ENCODE measurements around the gene GRIK5. TPM values are rescaled to one million over a fixed set of nuclear protein-coding genes. Genes with fewer than 3 reads are reported as not detected.
"Not testable (repeated sequence)": the region's sequence is repeated elsewhere in the genome, so short reads cannot be mapped to it uniquely, and the experiment has no call there.

The GRIK5 gene
- polyA plus RNA-seq, 1 experiment, result 0.06 TPM

DNA sequence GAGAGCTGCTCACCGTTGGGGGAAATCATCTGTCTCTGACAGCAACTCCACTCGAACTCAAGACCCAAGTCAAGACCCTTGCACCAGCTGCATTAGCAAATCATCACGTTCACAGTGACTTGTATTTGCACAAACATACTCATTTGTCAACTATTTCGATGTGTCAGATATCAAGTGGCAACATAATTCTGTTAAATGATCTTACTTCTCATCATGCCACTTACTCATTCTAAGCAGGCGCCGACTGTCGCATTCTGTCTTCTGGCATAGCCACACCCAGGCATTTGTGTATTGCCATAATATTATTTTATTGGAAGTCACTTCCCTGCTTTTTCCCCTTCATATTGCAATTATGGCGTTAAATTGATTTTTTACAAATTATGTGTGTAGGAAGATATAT is 53.0 kb downstream of the GRIK5 start:
- TF ChIP-seq, protein P1, sequence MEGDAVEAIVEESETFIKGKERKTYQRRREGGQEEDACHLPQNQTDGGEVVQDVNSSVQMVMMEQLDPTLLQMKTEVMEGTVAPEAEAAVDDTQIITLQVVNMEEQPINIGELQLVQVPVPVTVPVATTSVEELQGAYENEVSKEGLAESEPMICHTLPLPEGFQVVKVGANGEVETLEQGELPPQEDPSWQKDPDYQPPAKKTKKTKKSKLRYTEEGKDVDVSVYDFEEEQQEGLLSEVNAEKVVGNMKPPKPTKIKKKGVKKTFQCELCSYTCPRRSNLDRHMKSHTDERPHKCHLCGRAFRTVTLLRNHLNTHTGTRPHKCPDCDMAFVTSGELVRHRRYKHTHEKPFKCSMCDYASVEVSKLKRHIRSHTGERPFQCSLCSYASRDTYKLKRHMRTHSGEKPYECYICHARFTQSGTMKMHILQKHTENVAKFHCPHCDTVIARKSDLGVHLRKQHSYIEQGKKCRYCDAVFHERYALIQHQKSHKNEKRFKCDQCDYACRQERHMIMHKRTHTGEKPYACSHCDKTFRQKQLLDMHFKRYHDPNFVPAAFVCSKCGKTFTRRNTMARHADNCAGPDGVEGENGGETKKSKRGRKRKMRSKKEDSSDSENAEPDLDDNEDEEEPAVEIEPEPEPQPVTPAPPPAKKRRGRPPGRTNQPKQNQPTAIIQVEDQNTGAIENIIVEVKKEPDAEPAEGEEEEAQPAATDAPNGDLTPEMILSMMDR (IDR thresholded peaks at IDR 0.05; ENCODE audit: insufficient read depth, low read depth, low read length), result no peak
- H3K36me3 ChIP-seq (ENCODE audit: control insufficient read depth, insufficient read depth, low read length), result no peaks in the 10 kb centered on the region
- no peak for DNase-seq (ENCODE audit: low read depth)
- ChIA-PET CTCF (interaction anchor here (0.7 to 2.3 kb wide), 2 partner anchors 12 to 17 kb away, joined by 4 to 10 read pairs; no protein-coding TSS in a partner anchor), POLR2A (no interaction called here)
- H3K4me3 ChIP-seq (ENCODE audit: low read depth, low read length), result no peak overlapping the region
- no peaks in the 10 kb centered on the region; the same call in 1 of the 2 replicates for H3K27me3 ChIP-seq (ENCODE audit: control insufficient read depth, insufficient read depth, low read length)

DNA sequence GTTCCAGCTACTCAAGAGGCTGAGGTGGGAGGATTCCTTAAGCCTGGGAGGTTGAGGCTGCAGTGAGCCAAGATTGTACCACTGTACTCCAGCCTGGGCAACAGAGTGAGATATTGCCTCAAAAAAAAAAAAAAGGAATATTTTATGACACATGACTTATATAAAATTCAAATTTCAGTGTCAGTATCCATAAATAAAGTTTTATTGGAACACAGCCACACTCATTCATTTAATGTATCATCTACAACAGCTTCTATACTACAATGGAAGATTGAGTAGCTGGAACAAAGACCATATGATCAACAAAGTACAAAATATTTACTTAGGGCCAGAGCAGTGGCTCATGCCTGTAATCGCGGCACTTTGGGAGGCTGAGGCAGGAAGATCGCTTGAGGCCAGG is 57.3 kb downstream of the GRIK5 start:
- H3K36me3 ChIP-seq (ENCODE audit: control insufficient read depth, insufficient read depth, low read length); H3K27me3 ChIP-seq (ENCODE audit: control insufficient read depth, insufficient read depth, low read length); DNase-seq (ENCODE audit: low read depth); H3K4me3 ChIP-seq (ENCODE audit: low read depth, low read length); POLR2A ChIA-PET: not testable (repeated sequence)
- CTCF ChIA-PET, result interaction anchor here (0.5 kb wide), 1 partner anchor 13 kb away, joined by 3 read pairs; no protein-coding TSS in a partner anchor

DNA sequence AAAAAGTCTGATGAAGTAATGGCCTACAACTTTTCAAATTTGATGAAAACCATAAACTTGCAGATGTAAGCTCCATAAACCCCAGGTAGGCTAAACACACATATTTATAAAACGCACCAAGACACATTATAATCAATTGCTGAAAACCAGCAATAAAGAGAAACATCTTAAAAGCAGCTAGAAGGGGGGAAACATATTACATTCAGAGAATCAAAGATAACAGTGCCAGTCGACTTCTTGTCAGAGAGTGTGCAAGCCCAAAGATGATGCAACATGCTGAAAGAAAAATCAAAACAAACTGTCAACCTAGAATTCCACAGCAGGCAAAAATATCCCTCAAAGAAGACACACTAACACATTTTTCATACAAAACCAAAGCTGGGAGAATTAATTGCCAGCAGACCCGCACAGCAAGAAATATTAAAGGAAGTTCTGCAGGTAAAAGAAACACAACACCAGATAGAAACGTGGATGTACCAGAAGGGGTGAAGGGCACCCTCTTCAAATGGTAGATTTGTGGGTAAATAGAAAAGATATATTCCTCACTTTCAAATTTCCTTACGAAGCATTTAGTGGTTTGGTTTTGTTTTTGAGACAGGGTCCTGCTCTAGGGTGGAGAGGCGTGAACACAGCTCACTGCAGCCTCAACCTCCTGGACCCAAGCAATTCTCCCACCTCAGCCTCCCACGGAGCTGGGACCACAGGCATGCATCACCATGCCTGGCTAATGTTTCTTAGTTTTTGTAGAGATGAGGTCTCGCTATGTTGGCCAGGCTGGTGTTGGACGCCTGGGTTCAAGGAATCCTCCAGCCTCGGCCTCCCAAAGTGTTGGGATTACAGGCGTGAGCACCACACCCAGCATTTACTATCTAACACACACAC is 59.5 kb downstream of the GRIK5 start:
- Histone ChIP-seq H3K36me3 (ENCODE audit: control insufficient read depth, insufficient read depth, low read length) (no peaks in the 10 kb centered on the region), H3K27me3 (ENCODE audit: control insufficient read depth, insufficient read depth, low read length) (peaks cover 3% of the 10 kb centered on the region; the same call in 1 of the 2 replicates), H3K4me3 (ENCODE audit: low read depth, low read length) (no peak overlapping the region)
- ChIA-PET CTCF (interaction anchor here (1.0 to 2.3 kb wide), 4 partner anchors 11 to 24 kb away, joined by 4 to 8 read pairs (median 6); no protein-coding TSS in a partner anchor), POLR2A (no interaction called here)
- no peak for DNase-seq (ENCODE audit: low read depth)
- TF ChIP-seq, protein P1 (IDR thresholded peaks at IDR 0.05; ENCODE audit: insufficient read depth, low read depth, low read length), result no peak

DNA sequence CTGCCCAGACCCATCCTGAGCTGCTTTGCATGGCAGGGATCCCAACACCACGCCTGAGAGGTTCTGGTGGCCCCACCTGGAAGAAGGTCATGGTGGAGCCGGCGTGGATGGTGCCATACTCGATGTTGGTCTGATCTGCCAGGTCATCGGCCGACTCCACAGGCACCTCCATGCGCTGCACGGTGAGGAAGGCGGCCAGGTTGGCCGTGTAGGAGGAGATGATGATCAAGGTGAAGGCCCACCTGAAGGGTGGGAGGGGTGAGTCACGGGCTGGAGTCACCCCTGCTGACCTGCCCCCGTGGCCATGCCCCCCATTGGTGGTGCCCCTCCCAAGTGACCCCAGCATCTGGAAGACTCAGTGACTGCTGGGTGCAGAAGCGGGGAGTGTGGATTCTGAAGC is 63.4 kb downstream of the GRIK5 start:
- H3K4me3 ChIP-seq (ENCODE audit: low read depth, low read length), result no peak overlapping the region
- no peaks in the 10 kb centered on the region for H3K36me3 ChIP-seq (ENCODE audit: control insufficient read depth, insufficient read depth, low read length)
- no peak for DNase-seq (ENCODE audit: low read depth)
- TF ChIP-seq, protein P1 (IDR thresholded peaks at IDR 0.05; ENCODE audit: insufficient read depth, low read depth, low read length), result no peak
- ChIA-PET POLR2A (no interaction called here), CTCF (no interaction called here)
- H3K27me3 ChIP-seq (ENCODE audit: control insufficient read depth, insufficient read depth, low read length), result peaks cover 3% of the 10 kb centered on the region

DNA sequence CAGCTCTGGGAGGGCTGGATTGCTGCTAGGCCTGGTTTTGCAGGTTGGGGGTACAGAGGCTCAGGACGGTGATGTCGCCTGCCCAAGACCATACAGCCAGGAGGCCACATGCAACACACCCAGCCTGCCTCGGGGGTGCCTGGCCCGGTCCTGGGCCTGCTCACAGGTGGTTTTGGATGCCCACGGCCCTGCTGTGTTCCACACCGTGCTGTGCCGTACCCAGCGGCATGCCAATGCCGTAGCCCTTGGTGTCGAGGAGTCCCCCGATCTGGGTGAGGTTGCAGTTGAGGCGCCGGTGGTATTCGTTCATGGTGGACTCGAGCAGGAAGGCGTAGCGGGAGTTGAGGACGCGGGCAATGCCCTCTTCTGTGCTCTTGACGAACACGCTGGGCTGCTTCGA is 64.5 kb downstream of the GRIK5 start:
- H3K27me3 ChIP-seq (ENCODE audit: control insufficient read depth, insufficient read depth, low read length), result peaks cover 7% of the 10 kb centered on the region
- CTCF ChIA-PET, result interaction anchor here (0.5 to 1.2 kb wide), 3 partner anchors 28 to 110 kb away, joined by 3 to 4 read pairs (median 4); no protein-coding TSS in a partner anchor

More for the DNA sequence above, 64.5 kb downstream of the GRIK5 start:
- Histone ChIP-seq H3K4me3 (ENCODE audit: low read depth, low read length) (no peak overlapping the region), H3K36me3 (ENCODE audit: control insufficient read depth, insufficient read depth, low read length) (no peaks in the 10 kb centered on the region)
- TF ChIP-seq, protein P1 (IDR thresholded peaks at IDR 0.05; ENCODE audit: insufficient read depth, low read depth, low read length), result no peak
- POLR2A ChIA-PET, result no interaction called here
- DNase-seq (ENCODE audit: low read depth), result no peak

All from BJ (cell line).